GM18861 (cell line): ENCODE results near the gene KRTAP5-1.
"Not testable (repeated sequence)": the region's sequence is repeated elsewhere in the genome, so short reads cannot be mapped to it uniquely, and the experiment has no call there.

Source experiments
- ATAC-seq: cut with Tn5 transposase; IDR thresholded peaks from one replicate; pipeline ENCODE4 v1.9.1; 2021; ENCODE audit not compliant: unreplicated experiment

KRTAP5-1 gene

DNA sequence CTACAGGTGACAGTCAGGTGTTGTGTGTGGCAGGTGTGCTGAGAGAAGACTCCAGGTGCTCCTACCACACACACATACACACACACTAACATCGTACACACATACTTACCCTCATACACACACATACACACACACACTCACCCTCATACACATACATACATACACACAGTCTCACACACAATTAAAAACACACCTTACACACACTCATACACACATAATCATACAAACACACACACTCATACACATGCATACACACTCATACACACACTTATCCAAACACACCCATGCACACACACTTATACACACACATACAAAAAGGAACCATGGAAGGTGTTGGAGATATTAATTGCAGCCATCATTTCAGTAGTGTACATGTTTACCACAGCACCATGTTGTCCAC, 18.5 kb upstream of the KRTAP5-1 start:
- ATAC-seq = no peak

DNA sequence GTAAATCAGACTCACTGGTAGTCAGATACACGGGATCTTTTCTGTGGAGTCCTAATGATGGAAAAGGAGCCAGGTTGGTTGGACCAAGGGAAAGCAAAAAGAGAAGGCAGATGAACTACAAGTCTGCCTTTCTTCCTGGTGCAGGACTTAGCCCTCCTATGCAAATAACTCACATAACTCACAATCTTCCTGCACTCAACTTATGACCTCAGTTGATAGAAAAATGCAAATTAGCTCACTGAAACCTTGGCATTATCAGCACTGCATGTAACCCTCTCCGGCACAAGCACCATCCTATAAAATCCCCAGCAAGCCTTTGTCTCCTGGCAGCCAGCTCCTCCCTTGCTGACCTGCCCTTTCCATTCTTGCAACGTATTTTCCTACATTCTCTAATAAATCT, 16.6 kb upstream of the KRTAP5-1 start:
- not testable (repeated sequence) for ATAC-seq

DNA sequence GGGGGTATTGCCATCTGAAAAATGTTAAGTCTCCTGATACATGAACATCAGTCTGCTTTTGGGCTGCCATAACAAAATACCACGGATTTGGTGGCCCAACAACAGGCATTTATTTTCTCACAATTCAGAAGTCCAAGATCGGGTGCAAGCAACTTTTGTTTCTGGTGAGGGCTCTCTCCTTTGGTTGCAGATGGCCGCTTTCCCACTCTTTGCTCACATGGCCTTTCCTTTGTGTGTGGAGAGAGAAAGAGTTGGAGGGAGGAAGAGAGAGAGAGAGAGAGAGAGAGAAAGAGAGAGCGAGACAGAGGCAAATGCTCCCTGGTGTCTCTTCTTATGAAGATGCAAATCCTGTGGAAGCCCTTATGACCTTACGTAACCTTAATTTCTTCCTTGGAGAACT, 15.5 kb upstream of the KRTAP5-1 start:
- ATAC-seq = no peak

DNA sequence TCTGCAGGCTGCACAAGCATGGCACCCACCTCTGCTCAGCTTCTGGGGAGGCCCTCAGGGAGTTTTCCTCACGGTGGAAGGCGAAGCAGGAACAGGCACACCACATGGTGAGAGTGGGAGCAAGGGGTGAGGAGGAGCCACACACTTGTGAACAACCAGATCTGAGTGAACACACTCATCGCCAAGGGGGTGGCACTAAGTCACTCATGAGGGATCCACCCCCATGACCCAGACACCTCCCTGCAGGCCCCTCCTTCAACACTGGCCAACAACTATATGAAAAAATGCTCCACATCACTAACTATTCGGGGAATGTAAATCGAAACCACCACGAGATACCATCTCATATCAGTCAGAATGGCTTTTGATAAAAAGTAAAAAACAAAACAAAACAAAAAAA, 13.7 kb upstream of the KRTAP5-1 start:
- ATAC-seq = no peak

DNA sequence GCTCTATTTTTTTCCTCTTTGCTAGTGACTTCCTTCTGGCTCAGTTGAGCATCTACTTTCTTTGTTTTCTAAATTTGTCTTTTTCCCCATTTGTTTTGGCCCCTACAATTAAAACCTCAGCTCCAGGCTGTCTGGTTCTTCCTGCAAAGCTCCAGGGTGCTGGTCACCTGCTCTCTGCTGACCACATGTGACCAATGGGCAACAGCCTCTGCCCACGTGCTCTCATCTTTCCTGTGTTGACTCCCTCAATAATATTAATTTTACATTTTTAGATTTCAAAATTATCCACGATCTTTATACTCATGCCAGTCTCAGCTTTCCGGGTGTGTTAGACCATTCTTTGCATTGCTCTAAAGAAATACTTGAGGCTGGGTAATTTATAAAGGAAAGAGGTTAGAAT, 13.3 kb upstream of the KRTAP5-1 start:
- not testable (repeated sequence) for ATAC-seq

DNA sequence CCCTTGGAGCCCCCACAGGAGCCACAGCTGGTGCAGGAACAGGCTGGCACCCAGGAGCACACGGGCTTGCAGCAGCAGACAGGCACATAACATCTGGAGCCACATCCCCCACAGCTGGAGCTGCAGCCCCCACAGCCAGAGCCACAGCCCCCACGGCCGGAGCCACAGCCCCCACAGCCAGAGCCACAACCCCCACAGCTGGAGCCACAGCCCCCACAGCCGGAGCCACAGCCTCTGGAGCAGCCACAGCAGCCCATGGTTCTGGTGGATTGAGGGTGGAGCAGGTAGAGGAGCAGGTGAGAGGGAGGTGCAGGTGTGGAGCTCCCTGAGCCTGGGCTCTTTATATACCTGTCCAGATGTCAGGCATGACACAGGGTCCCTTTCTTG, 12.9 kb upstream of the KRTAP5-1 start, which contains the start of gene KRTAP5-2:
TSS of gene KRTAP5-2 (minus strand) at position 301 of the 387 bp plus-strand sequence. CDS start at position 257, 44 bp downstream.
- ATAC-seq = no peak

DNA sequence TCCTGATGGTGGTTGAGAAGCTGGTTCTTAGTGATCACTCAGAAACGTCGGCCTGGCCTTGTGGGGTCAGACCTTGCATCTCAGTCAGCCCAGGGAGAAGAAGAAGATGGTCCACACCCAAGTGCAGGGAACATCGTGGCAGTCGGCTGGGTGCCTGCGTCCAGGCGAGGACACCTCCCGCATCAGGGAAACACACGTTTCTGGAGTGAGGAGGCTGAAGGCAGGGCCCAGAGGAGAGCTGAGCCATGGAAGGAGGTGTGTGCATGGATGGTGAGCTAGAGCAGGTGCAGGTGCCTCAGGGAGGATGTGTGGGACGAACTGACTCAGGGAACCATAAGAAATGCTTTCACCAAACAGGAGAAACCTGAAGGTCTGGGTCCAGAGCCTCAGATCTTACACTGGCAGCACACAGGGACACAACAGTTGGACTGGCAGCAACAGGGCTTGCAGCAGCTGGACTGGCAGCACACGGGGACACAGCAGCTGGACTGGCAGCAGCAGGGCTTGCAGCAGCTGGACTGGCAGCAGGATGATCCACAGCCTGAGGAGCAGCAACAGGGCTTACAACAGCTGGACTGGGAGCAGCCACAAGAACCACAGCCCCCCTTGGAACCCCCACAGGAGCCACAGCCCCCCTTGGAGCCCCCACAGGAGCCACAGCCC, 12.4 kb upstream of the KRTAP5-1 start:
- ATAC-seq = no peak

DNA sequence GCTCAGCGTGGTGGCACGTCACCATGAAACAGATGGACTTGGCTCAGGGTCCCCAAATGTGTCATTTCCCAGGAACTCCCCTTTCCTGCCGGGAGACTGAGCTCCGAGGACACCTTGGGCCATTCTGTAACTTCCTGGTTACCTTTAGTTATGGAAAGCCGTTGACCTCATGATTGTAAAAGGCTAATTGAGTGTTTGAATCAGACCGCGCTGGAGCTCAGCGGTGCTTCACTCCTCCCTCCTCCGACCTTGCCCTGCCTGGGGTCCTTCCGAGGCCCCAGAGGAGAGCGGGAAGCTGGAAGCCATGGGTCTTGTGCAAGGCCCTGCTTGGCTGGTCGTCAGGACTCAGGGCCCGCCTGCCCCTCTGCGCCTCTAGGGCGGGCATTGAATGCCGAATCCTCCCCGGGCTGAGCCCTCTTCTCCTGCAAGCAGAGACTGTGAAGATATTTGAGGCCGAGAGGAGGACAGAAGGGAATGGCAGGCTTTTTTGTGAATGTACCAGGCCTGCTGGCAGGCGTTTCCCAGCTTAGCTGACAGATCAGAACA, 11.6 kb upstream of the KRTAP5-1 start:
- ATAC-seq = not testable (repeated sequence)

DNA sequence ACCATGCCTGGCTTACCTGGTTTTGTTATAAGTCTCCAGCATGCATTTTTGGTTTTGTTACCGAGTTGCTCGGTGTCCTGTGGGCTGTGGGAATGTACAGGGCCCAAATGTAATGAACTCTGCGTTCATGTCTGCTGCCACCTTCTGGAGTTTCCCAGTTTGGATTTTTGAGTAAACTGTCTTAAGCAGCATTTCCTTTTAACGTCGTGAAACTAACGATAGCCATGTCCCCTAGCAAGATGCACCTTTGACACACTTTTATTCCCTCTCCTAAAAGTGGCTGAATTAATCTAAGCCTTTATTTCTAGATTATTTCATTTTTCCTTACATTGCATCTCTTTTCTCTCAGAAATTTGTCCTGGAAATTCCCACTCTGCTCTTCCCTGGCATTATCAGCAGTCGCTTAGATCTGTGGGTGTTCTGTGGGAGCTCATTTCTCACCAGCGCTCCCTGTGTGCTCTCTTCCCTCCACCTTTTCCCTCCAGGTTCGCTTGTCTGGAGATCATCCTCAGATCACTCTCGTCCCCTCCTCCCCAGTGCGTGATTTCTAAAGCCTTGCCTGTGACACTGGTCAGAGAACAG, 11.0 kb upstream of the KRTAP5-1 start:
- ATAC-seq = not testable (repeated sequence)

DNA sequence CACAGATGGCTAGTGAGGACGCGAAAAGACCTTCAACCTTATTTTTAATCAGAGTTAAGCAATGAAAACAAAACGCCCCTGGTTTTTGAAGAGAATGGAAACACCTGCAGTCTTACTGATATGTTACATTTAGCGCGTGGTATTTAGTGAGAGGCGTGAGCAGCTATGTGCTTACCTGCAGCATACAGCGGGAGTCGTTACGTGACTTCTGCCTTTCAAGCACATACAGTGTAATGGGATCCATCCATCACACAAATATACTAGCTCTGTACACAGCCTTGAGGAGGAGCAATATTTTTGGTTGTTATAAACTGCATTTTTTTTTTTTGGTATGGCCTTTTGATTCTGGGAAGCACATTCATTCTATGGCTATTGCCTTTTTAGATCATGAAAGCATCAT, 7.5 kb upstream of the KRTAP5-1 start:
- no peak for ATAC-seq

DNA sequence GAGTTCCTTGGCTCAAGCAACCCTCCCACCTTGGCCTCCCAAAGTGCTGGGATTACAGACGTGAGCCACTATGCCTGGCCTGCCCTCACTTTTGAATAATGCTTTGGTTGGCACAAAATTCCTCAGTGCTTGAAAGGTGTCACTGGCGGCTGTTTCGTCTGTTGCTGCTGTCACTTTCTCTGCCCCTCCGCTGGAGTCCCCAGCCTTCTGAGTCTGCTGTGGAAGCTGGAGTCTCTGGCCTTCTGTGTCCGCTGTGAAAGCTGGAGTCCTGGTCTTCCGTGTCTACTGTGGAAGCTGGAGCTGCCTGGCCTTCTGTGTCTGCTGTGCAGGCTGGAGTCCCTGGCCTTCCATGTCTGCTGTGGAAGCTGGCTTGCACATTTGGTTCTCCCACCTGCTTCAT, 4.9 kb upstream of the KRTAP5-1 start:
- ATAC-seq = no peak

DNA sequence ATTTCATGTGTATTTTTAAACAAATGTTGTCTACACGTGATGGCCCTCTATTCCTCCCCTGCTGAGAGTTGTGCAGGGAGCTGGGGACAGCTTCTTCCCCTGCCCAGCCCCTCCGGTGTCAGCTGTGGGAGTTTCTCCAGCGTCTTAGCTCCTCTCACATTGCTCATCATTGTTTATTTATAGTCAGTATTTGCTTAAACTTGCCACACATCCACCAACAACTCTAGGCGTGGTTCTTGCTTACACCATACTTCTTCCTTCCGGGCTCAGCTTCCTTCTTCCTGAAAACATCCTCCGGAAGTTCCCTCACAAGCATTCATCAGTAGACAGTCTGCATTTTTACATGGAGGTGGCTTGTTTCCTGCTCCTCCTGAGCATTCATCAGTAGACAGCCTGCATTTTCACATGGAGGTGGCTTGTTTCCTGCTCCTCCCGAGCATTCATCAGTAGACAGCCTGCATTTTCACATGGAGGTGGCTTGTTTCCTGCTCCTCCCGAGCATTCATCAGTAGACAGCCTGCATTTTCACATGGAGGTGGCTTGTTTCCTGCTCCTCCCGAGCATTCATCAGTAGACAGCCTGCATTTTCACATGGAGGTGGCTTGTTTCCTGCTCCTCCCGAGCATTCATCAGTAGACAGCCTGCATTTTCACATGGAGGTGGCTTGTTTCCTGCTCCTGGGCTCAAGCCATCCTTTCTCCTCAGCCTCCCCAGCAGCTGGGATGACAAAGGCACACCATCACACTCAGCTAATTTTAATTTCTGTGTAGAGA, 4.3 kb upstream of the KRTAP5-1 start:
- ATAC-seq = not testable (repeated sequence)

DNA sequence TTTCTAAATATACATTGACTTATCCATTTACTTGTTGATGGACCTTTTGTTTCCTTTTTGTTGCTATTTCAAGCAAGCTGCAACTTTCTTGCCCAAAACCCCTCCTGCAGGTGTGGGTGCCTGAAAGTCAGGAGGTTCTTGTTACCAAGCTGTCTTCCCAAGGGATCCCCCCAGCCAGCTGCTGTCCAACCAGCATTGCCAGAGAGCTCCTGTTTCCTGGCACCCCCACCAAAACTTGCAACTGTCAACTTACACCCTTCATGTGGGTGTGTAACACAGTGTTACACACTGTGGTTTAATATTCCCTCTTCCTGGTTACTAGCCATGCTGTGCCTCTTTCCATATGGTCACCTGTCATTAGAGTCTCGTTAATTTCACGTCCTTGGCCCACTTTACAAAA, 1.6 kb upstream of the KRTAP5-1 start:
- no peak for ATAC-seq

DNA sequence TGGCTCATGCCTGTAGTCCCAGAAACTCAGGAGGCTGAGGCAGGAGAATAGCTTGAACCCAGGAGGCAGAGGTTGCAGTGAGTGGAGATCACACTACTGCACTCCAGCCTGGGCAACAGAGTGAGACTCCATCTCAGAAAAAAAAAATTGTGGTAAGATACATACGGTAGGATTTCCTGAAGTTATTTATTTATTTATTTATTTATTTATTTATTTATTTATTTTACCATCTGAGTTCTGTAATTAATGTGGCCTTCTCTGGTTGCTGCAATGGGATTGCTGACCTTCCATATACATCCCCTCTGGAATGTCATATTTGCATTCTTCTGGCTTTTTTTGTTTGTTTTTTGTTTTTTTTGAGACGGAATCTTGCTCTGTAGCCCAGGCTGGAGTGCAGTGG, 2.2 kb downstream of the KRTAP5-1 start:
- not testable (repeated sequence) for ATAC-seq

DNA sequence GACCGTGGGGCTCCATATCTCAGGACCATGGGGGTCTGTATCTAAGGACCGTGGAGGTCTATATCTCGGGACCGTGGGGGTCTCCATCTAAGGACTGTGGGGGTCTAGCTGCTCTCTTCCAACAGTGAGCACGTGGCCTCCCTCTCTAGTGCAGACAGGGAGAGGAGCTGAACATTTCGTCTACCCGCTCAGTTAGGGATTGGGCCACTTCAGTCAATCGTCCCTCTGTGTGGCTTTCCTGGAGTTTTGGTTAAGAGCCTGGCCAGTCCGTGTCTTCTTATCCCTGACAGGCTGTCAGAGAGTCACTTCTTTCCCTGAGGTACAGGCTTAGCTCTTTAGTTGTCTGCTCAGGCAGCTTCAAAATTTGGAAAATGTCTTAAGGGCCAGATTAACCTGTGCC, 3.1 kb downstream of the KRTAP5-1 start:
- no peak for ATAC-seq

DNA sequence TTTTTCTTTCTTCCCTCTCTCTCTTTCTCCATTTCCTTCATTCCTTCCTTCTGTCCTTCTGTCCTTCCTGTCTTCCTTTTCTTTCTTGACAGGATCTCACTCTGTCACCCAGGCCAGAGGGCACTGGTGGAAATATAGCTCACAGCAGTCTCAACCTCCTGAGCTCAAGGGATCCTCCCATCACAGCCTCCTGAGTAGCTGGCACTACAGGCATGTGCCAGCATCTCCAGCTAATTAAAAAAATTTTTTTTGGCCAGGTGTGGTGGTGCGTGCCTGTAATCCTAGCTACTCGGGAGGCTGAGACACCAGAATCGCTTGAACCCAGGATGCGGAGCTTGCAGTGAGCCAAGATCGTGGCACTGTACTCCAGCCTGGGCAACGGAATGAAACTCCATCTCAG, 8.3 kb downstream of the KRTAP5-1 start:
- ATAC-seq = no peak

DNA sequence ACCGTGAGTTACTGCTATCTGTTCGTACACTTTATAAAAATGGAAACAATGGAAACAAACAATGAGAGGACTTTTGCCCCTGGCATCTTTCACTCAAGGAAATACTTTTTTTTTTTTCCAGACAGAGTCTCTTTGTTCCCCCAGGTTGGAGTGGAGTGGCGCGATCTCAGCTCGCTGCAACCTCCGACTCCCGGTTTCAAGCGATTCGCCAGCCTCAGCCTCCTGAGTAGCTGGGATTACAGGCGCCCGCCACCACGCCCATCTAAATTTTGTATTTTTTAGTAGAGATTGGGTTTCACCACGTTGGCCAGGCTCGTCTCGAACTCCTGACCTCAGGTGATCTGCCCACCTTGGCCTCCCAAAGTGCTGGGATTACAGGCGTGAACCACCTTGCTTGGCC, 9.3 kb downstream of the KRTAP5-1 start:
- ATAC-seq = not testable (repeated sequence)

DNA sequence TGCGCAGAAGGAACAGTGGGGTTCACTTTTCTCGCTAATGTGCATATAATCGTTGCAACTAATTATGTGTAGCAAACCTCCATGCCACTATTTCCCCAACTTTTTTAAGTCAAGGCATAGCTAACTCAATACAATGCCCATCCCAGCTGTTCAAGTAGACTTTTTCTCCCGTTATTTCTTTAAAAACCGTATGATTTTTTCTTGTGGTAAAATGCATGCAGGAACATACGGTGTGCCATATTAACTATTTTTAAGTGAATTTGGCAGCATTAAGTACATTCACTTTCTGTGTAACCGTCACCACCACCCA, 10.2 kb downstream of the KRTAP5-1 start:
- no peak for ATAC-seq

DNA sequence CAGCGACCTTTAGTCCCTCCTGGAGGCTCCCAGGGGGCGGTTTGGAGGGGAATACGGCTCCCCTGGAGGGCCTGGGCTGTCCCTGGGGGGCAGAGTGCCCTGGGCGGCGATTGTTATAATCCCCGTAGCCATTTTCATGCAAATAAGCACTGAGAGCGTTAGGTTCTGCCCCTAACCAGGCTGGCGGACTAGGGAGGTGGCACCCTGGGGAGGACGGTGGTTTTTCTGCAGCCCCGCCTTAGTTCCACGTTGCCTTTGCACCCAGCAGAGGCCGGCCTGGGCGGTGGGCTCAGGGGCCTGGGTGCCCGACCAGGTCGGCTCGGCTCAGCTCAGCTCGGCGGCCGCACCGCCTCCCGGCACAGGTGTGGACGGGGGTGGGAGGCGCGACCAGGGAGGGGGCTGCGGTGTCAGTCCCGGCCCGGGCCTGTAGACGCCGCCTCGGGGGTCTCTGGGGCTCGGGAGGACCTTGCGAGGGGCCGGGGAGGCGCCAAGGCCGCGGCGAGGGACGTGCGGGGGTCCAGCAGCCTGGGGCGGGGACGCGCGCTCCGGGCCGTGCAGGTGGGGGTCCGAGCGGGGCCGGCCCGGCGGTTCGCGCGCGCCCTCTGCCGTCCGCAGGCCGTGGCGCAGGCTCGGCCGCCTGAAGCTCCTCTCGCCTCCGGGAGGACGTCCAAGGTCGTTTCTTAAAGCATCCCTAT, 10.7 kb downstream of the KRTAP5-1 start:
- no peak for ATAC-seq

DNA sequence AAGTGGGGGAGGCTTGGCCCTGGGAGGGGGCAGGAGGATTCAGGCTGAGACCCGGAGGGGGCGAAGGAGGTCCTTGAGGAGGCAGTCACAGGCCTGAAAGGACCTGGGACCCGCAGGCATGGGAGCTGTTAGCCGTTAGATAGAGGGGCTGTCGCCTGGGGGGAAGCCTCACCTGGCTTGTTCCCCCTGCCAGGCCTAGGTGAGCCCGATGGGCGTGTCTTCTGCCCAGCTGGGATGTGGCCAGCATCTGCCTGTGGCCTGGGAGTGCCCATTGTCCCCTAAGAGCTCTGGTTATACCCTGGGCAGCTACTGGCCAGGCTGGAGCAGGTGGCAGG, 11.2 kb downstream of the KRTAP5-1 start:
- no peak for ATAC-seq

DNA sequence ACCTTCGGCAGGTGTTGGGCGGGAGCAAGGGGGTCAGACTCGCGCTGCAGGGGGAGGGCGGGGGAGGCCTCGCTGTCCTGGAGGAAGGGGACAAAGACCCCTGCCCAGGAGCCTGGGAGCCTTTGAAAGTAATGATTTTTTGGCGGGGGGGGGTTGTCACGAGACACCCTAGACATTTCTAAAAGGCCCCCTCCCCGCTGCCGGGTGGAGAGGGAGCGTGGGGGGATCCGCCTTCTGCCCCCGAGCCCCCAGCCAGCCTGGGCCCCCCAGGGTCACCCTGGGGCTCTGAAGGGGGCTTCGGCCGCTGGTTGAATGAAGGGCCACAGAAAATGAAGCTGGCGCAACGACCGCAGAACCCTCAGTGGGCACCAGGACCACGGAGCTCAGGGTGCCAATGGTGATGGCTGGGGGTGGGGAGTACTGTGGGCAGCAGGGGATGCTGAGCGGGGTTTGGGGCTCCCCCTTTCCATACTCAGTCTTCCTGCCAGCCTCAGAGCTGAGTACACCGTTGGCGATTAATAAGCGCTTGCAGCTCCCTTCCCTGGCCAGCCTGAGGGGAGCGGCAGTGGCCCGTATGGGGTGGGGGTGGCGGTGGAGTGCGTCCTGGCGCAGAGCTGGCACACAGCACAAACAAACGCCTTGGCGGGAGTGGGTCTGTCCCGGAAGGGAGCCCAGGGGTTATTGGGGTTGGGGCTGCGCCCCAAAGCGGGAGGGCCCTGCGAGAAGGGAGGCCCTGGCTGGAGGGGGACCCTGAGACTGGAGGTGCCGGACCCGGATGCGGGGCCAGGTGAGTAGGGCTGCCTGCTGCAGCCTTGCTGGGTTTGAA, 11.8 kb downstream of the KRTAP5-1 start:
- ATAC-seq = no peak
